ENCODE data around the gene MYH6.

GRCh38 chr14:23409475-23409874 is 1.4 kb upstream of the MYH6 start:
- no peak for TF ChIP-seq EZH2 (IDR thresholded peaks at IDR 0.05; ENCODE audit: borderline replicate concordance, low read length)
- TF ChIP-seq CTCF (IDR thresholded peaks at IDR 0.05; ENCODE audit: low read length), result no peak
